SK-N-SH treated with all-trans-retinoic acid at 6 μM for 48 hours (cell line): ENCODE results near the gene TMEM14C.

Experiments
- ATAC-seq: fragments of 200-7000 bp; cut with Tn5 transposase; 3 replicates; pipeline ENCODE4 v1.9.1; 2020; ENCODE audit warnings: mild to moderate bottlenecking, moderate library complexity
- RARB ChIP-seq: fragments of 250-450 bp; sonication (Bioruptor Pico); IDR thresholded peaks from 2 replicates; pipeline ENCODE4 v1.8.0; 2021; ENCODE audit warnings: mild to moderate bottlenecking, moderate library complexity
- TCF4 ChIP-seq: fragments of 250-450 bp; sonication (Bioruptor Pico); IDR thresholded peaks from 2 replicates; pipeline ENCODE4 v1.8.0; 2021; ENCODE audit warnings: mild to moderate bottlenecking, moderate library complexity, borderline replicate concordance
- TOX ChIP-seq: fragments of 250-450 bp; sonication (Bioruptor Pico); IDR thresholded peaks from 2 replicates; pipeline ENCODE4 v1.8.0; 2021; ENCODE audit warnings: mild to moderate bottlenecking, moderate library complexity, borderline replicate concordance
- ZFP3 ChIP-seq: fragments of 250-450 bp; sonication (Bioruptor Pico); IDR thresholded peaks from 2 replicates; pipeline ENCODE4 v1.5.0; 2020; ENCODE audit warnings: mild to moderate bottlenecking, moderate library complexity
- ZFP30 ChIP-seq: fragments of 450-650 bp; formaldehyde crosslinking; IDR thresholded peaks from 2 replicates; pipeline ENCODE4 v1.5.0; 2022; ENCODE audit warnings: mild to moderate bottlenecking, moderate library complexity
- TF ChIP-seq, protein P1 (sequence below): fragments of 250-450 bp; sonication (Bioruptor Pico); IDR thresholded peaks from 2 replicates; pipeline ENCODE4 v1.8.0; 2021; ENCODE audit warnings: low read depth, mild to moderate bottlenecking, moderate library complexity, borderline replicate concordance
- TF ChIP-seq, protein P2 (sequence below): fragments of 250-450 bp; sonication (Bioruptor Pico); IDR thresholded peaks from 2 replicates; pipeline ENCODE4 v1.5.1; 2021; ENCODE audit warnings: mild to moderate bottlenecking, moderate library complexity
- TF ChIP-seq, protein P3 (sequence below): fragments of 250-450 bp; sonication (Bioruptor Pico); IDR thresholded peaks from 2 replicates; pipeline ENCODE4 v1.5.1; 2020; ENCODE audit warnings: low read depth, mild to moderate bottlenecking, moderate library complexity
- TF ChIP-seq, protein P4 (sequence below): fragments of 250-450 bp; sonication (Bioruptor Pico); IDR thresholded peaks from 2 replicates; pipeline ENCODE4 v1.8.0; 2020; ENCODE audit warnings: mild to moderate bottlenecking, moderate library complexity, borderline replicate concordance

The TMEM14C gene

DNA sequence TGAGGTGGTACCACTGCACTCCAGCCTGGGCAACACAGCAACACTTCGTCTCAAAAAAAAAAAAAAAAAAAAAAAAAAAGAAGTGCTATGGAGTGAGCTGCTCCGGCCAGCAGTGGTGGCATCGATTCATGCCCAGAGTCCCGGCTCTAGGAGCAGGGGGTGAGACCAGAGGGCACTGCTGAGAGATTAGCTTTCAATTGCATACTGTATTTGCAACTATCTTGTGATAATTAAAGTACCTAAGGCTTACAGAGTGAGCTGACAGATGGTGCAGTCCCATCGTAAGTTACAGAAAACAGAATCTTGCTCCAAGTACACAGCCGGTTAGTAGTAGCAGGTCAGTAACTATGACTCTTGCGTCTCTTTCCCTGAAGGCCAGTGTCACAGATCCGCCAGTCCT, 56.2 kb downstream of the TMEM14C start:
- TF ChIP-seq, protein P1, sequence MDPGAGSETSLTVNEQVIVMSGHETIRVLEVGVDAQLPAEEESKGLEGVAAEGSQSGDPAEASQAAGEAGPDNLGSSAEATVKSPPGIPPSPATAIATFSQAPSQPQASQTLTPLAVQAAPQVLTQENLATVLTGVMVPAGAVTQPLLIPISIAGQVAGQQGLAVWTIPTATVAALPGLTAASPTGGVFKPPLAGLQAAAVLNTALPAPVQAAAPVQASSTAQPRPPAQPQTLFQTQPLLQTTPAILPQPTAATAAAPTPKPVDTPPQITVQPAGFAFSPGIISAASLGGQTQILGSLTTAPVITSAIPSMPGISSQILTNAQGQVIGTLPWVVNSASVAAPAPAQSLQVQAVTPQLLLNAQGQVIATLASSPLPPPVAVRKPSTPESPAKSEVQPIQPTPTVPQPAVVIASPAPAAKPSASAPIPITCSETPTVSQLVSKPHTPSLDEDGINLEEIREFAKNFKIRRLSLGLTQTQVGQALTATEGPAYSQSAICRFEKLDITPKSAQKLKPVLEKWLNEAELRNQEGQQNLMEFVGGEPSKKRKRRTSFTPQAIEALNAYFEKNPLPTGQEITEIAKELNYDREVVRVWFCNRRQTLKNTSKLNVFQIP (CRISPR knock-in tag) = no peak
- TF ChIP-seq, protein P2, sequence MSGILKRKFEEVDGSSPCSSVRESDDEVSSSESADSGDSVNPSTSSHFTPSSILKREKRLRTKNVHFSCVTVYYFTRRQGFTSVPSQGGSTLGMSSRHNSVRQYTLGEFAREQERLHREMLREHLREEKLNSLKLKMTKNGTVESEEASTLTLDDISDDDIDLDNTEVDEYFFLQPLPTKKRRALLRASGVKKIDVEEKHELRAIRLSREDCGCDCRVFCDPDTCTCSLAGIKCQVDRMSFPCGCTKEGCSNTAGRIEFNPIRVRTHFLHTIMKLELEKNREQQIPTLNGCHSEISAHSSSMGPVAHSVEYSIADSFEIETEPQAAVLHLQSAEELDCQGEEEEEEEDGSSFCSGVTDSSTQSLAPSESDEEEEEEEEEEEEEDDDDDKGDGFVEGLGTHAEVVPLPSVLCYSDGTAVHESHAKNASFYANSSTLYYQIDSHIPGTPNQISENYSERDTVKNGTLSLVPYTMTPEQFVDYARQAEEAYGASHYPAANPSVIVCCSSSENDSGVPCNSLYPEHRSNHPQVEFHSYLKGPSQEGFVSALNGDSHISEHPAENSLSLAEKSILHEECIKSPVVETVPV (CRISPR knock-in tag) = no peak
- TF ChIP-seq, protein P3, sequence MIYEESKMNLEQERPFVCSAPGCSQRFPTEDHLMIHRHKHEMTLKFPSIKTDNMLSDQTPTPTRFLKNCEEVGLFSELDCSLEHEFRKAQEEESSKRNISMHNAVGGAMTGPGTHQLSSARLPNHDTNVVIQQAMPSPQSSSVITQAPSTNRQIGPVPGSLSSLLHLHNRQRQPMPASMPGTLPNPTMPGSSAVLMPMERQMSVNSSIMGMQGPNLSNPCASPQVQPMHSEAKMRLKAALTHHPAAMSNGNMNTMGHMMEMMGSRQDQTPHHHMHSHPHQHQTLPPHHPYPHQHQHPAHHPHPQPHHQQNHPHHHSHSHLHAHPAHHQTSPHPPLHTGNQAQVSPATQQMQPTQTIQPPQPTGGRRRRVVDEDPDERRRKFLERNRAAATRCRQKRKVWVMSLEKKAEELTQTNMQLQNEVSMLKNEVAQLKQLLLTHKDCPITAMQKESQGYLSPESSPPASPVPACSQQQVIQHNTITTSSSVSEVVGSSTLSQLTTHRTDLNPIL (CRISPR knock-in tag) = no peak
- TF ChIP-seq TOX (no peak), TCF4 (CRISPR knock-in tag) (no peak), RARB (CRISPR knock-in tag) (no peak), ZFP30 (CRISPR knock-in tag) (no peak), ZFP3 (CRISPR knock-in tag) (no peak)
- TF ChIP-seq, protein P4, sequence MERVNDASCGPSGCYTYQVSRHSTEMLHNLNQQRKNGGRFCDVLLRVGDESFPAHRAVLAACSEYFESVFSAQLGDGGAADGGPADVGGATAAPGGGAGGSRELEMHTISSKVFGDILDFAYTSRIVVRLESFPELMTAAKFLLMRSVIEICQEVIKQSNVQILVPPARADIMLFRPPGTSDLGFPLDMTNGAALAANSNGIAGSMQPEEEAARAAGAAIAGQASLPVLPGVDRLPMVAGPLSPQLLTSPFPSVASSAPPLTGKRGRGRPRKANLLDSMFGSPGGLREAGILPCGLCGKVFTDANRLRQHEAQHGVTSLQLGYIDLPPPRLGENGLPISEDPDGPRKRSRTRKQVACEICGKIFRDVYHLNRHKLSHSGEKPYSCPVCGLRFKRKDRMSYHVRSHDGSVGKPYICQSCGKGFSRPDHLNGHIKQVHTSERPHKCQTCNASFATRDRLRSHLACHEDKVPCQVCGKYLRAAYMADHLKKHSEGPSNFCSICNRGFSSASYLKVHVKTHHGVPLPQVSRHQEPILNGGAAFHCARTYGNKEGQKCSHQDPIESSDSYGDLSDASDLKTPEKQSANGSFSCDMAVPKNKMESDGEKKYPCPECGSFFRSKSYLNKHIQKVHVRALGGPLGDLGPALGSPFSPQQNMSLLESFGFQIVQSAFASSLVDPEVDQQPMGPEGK (CRISPR knock-in tag) = no peak
- no peak for ATAC-seq
